Neutrophil (primary cell): ENCODE data around the gene PCBP4.

Source experiments
- H3K27ac ChIP-seq: fragments of 200-600 bp; sonication (generic); 2 replicates; pipeline ENCODE4 v1.5.1; 2016; ENCODE audit warnings: mild to moderate bottlenecking, moderate library complexity
- H3K27me3 ChIP-seq: fragments of 200-600 bp; sonication (generic); 2 replicates; pipeline ENCODE4 v1.6.0; 2016; ENCODE audit warnings: mild to moderate bottlenecking
- H3K36me3 ChIP-seq: fragments of 200-600 bp; sonication (generic); 2 replicates; pipeline ENCODE4 v1.5.1; 2017
- H3K4me1 ChIP-seq, 2 experiments: fragments of 200-600 bp in 1 of 2; sonication (generic) in 1 of 2; 1 replicate in 1 of 2; 2 replicates in 1 of 2; pipeline versions ENCODE4 v1.5.1 to v1.6.1; 2013 to 2016; ENCODE audit warnings: low read depth in 1 of 2, low read length in 1 of 2, mild to moderate bottlenecking in 1 of 2, moderate library complexity in 1 of 2; ENCODE audit not compliant: control insufficient read depth in 1 of 2, insufficient read depth in 1 of 2
- H3K4me3 ChIP-seq, 2 experiments: fragments of 200-600 bp in 1 of 2; sonication (generic) in 1 of 2; 1 replicate in 1 of 2; 2 replicates in 1 of 2; pipeline ENCODE4 v1.5.1; 2013 to 2016; ENCODE audit warnings: low read depth in 1 of 2, low read length in 1 of 2, mild to moderate bottlenecking in 1 of 2, moderate library complexity in 1 of 2
- H3K9me3 ChIP-seq: fragments of 200-600 bp; sonication (generic); 2 replicates; pipeline ENCODE4 v1.5.1; 2016
- CTCF ChIP-seq: fragments of 200-600 bp; sonication (generic); IDR thresholded peaks from 2 replicates; pipeline ENCODE4 v1.5.1; 2016; ENCODE audit warnings: antibody characterized with exemption

PCBP4 gene

DNA sequence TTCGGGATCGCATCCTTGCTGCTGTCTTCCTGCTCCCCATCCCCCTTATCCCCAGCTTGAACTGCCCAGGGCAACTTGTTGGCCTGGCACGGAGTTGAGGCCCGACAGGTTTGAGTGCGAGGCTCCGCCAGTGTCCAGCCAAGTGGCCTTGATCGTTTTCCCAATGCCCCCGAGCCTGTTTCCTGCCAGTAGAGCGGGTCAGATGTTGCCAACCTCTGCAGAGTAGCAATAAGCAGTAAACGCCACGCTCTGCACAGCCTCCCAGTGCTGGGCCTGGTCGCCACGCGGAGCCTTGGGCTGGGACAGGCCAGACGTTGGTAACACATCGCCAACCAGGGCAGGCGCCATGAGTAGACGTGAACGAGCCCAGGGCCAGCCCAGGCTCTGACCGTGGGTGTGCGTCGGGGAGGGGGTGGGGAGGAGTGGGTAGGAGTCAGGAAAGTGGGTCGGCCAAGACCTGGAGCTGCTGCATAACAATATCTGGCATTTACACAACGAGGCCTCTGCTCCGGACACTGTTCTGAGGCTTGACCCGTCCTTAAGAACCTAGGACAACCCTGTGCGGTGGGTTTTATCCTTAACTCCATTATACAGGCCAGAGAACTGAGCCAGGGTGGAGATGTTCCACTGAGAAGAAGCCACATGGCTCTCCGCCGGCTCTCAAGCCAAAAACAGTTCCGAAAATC lies 7.2 kb upstream of the PCBP4 start:
- Histone ChIP-seq H3K27me3 (peaks cover 15% of the 10 kb centered on the region), H3K36me3 (no peaks in the 10 kb centered on the region), H3K27ac (peak overlapping the region; percentile 45), H3K4me1 (peaks cover 26 to 27% of the 10 kb centered on the region in 2 experiments), H3K4me3 (peak overlapping the region; percentile 76), H3K9me3 (no peaks in the 10 kb centered on the region)
- peak; percentile 36 for TF ChIP-seq CTCF

DNA sequence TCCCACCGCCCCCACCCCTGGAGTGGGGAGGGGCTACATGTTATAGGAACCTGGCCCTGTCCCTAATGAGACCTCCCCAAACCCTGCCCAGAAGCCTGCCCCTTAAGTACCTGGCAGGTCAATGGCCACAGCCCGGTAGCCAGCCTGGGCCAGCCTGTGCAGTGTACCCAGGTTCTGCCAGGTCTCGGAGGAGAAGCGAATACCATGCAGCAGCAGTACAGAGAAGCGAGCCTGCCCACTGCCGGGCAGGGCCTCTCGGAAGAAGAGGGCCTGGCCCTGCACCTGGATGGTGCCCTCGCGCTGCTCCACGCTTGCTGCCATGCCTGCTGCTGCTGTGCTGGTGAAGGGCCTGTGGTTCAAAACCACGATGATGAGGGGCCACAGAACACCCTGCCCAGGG lies 4.1 kb upstream of the PCBP4 start:
- H3K36me3 ChIP-seq, result no peaks in the 10 kb centered on the region
- H3K9me3 ChIP-seq, result no peaks in the 10 kb centered on the region
- peaks cover 30 to 41% of the 10 kb centered on the region in 2 experiments for H3K4me1 ChIP-seq
- H3K27me3 ChIP-seq, result peaks cover 46% of the 10 kb centered on the region
- TF ChIP-seq CTCF, result no peak
- no peak overlapping the region for H3K27ac ChIP-seq
- H3K4me3 ChIP-seq, result no peak overlapping the region

DNA sequence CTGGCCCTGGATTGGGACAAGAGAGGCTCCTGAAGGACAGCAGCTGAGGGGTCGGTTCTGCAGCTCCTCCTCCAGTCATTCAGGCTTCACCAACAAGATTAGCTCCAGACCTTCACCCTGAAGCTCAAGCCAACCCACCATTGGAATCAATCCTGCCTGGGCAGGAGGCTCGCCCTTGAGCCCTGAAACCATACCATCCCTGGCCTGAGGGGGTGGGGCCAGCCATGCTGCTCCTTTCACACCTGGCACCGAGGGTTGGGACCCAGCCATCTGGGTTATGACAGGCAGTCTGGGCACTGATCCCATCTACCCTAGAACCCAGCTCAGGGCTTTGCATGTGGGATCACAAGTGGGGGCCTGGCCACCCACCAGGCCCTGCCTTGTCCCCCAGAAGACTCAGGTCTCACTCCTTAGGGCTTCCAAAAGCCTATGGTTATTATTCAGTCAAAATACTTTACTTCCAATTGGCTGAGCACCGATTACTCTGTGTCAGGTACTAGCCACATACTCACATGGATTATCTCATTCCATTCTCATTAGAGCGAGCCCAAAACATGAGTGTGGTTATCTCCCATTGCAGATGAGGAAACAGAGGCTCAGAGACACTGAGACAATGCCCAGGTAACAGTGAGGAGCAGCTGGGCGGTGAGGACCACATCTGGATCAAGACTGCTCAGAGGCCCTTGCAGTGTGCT lies 3.5 kb upstream of the PCBP4 start:
- no peak overlapping the region for H3K27ac ChIP-seq
- no peak overlapping the region for H3K4me3 ChIP-seq
- no peak for TF ChIP-seq CTCF
- no peaks in the 10 kb centered on the region for H3K9me3 ChIP-seq
- H3K27me3 ChIP-seq, result peaks cover 49% of the 10 kb centered on the region
- H3K4me1 ChIP-seq, result peaks cover 29 to 39% of the 10 kb centered on the region in 2 experiments
- H3K36me3 ChIP-seq, result no peaks in the 10 kb centered on the region

- Histone ChIP-seq H3K4me1 (peaks cover 20 to 30% of the 10 kb centered on the region in 2 experiments), H3K27ac (no peak overlapping the region), H3K27me3 (peaks cover 52% of the 10 kb centered on the region), H3K9me3 (no peaks in the 10 kb centered on the region), H3K4me3 (no peak overlapping the region), H3K36me3 (no peaks in the 10 kb centered on the region)
- no peak for TF ChIP-seq CTCF
Measured at GRCh38 chr3:51969841-51970240, 2.6 kb upstream of the PCBP4 start.

DNA sequence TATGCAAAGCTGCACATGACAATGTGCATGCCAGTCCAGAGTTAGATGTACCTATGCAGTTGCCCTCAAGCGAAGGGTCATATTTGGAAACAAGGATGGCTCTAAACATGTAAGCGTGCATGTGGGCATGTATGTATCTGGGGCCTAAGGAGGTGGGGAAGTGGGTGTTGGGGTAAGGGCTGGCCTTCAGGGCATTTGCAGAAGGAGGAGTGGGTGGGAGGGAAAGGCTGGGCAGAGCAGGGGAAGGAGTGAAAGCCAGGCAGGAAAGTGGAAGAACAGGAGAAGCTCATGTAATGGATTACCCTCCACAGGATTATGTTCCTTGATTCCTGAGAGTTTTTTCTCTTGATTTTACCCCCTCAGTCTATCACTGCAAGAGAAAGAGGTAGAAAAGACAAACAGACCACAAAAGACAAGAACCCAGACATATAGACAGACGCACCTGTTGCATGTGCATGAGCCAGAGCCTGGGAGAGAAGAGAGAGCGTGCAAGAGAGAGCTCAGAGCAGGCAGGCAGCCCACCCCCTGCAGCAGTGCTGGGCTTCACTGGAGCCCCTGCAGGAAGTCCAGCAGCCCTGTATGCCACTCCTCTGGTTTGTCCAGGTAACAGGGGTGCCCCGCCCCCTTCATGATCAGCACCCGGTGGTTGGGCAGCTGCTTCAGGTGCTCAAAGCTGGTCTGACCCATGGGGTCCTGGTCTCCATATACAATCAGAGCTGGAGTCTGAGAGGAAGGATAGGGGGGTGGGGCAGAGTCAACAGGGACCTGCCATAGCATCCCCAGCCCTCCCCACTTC lies 1.8 kb upstream of the PCBP4 start:
- Histone ChIP-seq H3K9me3 (no peaks in the 10 kb centered on the region), H3K4me3 (no peak overlapping the region), H3K36me3 (no peaks in the 10 kb centered on the region), H3K4me1 (peaks cover 12 to 22% of the 10 kb centered on the region in 2 experiments), H3K27me3 (peaks cover 59% of the 10 kb centered on the region), H3K27ac (no peak overlapping the region)
- no peak for TF ChIP-seq CTCF
